GM23338 (cell line): Measurements from ENCODE around the gene PPFIBP2. TPM values are rescaled to one million over a fixed set of nuclear protein-coding genes. Genes with fewer than 3 reads are reported as not detected.

Experiments used
- ATAC-seq: fragments of 200-7000 bp; cut with Tn5 transposase; 3 replicates; pipeline ENCODE4 v1.9.1; 2020
- DNase-seq: peaks from one replicate; pipeline ENCODE4 v3.0.0-alpha.2; 2015; ENCODE audit warnings: low spot score
- H2AFZ ChIP-seq: fragments of 200-600 bp; sonication (generic); 2 replicates; pipeline ENCODE4 v1.8.0; 2016; ENCODE audit warnings: antibody characterized with exemption, mild to moderate bottlenecking, moderate library complexity
- H3F3A ChIP-seq: fragments of 200-600 bp; sonication (generic); replicated peaks from 2 replicates; pipeline ENCODE4 v1.8.0; 2017; ENCODE audit warnings: antibody characterized with exemption, mixed run types, low read depth
- H3K27ac ChIP-seq: fragments of 200-600 bp; sonication (generic); 2 replicates; pipeline ENCODE4 v1.6.1; 2016; ENCODE audit warnings: low read depth
- H3K27me3 ChIP-seq: fragments of 200-600 bp; sonication (generic); 2 replicates; pipeline ENCODE4 v1.8.0; 2016; ENCODE audit warnings: mild to moderate bottlenecking, mixed run types, moderate library complexity; ENCODE audit not compliant: insufficient read depth
- H3K36me3 ChIP-seq: fragments of 200-600 bp; sonication (generic); 2 replicates; pipeline ENCODE4 v1.8.0; 2016; ENCODE audit warnings: mild to moderate bottlenecking; ENCODE audit not compliant: insufficient read depth
- H3K4me1 ChIP-seq: fragments of 200-600 bp; sonication (generic); 2 replicates; pipeline ENCODE4 v1.8.0; 2016; ENCODE audit warnings: mild to moderate bottlenecking, moderate library complexity; ENCODE audit not compliant: insufficient read depth
- H3K4me2 ChIP-seq: fragments of 200-600 bp; sonication (generic); 2 replicates; pipeline ENCODE4 v1.7.1; 2017; ENCODE audit warnings: mixed run types
- H3K4me3 ChIP-seq: fragments of 200-600 bp; sonication (generic); 2 replicates; pipeline ENCODE4 v1.6.1; 2016; ENCODE audit warnings: mixed run types
- H3K79me2 ChIP-seq: fragments of 200-600 bp; sonication (generic); replicated peaks from 2 replicates; pipeline ENCODE4 v1.8.0; 2017; ENCODE audit warnings: mild to moderate bottlenecking; ENCODE audit not compliant: insufficient read depth
- H3K9me2 ChIP-seq: fragments of 200-600 bp; sonication (generic); 2 replicates; pipeline ENCODE4 v1.8.0; 2017; ENCODE audit not compliant: insufficient read depth
- H4K20me1 ChIP-seq: fragments of 200-600 bp; sonication (generic); replicated peaks from 2 replicates; pipeline ENCODE4 v1.8.0; 2017; ENCODE audit warnings: mild to moderate bottlenecking; ENCODE audit not compliant: insufficient read depth
- H3K27ac Mint-ChIP-seq: 2 replicates; pipeline ENCODE4 v1.8.0; 2020; ENCODE audit warnings: inconsistent platforms, mild to moderate bottlenecking, moderate library complexity, mixed read lengths
- H3K27me3 Mint-ChIP-seq: 3 replicates; pipeline ENCODE4 v1.8.0; 2022; ENCODE audit warnings: low read depth, mild to moderate bottlenecking, moderate library complexity, mixed read lengths, inconsistent platforms; ENCODE audit not compliant: insufficient read depth, poor library complexity
- H3K36me3 Mint-ChIP-seq: 3 replicates; pipeline ENCODE4 v1.8.0; 2021; ENCODE audit warnings: low read depth, mild to moderate bottlenecking, inconsistent platforms, moderate library complexity, mixed read lengths
- H3K4me1 Mint-ChIP-seq: 3 replicates; pipeline ENCODE4 v1.8.0; 2020; ENCODE audit warnings: mild to moderate bottlenecking, inconsistent platforms, mixed read lengths
- H3K4me3 Mint-ChIP-seq: 3 replicates; pipeline ENCODE4 v1.8.0; 2021; ENCODE audit warnings: moderate library complexity, mild to moderate bottlenecking, inconsistent platforms, mixed read lengths
- H3K9me3 Mint-ChIP-seq: 3 replicates; pipeline ENCODE4 v1.8.0; 2020; ENCODE audit warnings: moderate library complexity, mild to moderate bottlenecking, inconsistent platforms, mixed read lengths
- CREB1 ChIP-seq: fragments of 250-450 bp; sonication (Bioruptor Pico); IDR thresholded peaks from 2 replicates; pipeline ENCODE4 v1.5.0; 2020; ENCODE audit warnings: low read depth, mild to moderate bottlenecking, moderate library complexity
- CTCF ChIP-seq, 2 experiments: fragments of 200-600 bp in 1 of 2; sonication (generic) in 1 of 2; conservative IDR thresholded peaks; 2 replicates each; pipeline versions ENCODE4 v1.5.1 to v1.6.1; 2016 to 2017; ENCODE audit warnings: antibody characterized with exemption in 2 of 2, low read depth in 2 of 2, mild to moderate bottlenecking in 2 of 2, moderate library complexity in 1 of 2
- ETS1 ChIP-seq: IDR thresholded peaks from 2 replicates; pipeline ENCODE4 v1.6.1; 2016; ENCODE audit warnings: antibody characterized with exemption
- EZH2 ChIP-seq: fragments of 200-600 bp; sonication (generic); IDR thresholded peaks from one replicate; pipeline ENCODE4 v1.8.0; 2017; ENCODE audit warnings: antibody characterized with exemption, mild to moderate bottlenecking, low read depth; ENCODE audit not compliant: unreplicated experiment
- EZH2phosphoT487 ChIP-seq: fragments of 200-600 bp; sonication (generic); IDR thresholded peaks from one replicate; pipeline ENCODE4 v1.8.1; 2018; ENCODE audit warnings: antibody characterized with exemption; ENCODE audit not compliant: unreplicated experiment
- JUNB ChIP-seq: IDR thresholded peaks from one replicate; pipeline ENCODE4 v1.6.1; 2016; ENCODE audit warnings: antibody characterized with exemption; ENCODE audit not compliant: unreplicated experiment
- NANOG ChIP-seq: IDR thresholded peaks from 2 replicates; pipeline ENCODE4 v1.6.1; 2016; ENCODE audit warnings: antibody characterized with exemption, borderline replicate concordance
- POLR2AphosphoS5 ChIP-seq: IDR thresholded peaks from 2 replicates; pipeline ENCODE4 v1.6.1; 2016; ENCODE audit warnings: antibody characterized with exemption, low read depth
- REST ChIP-seq: IDR thresholded peaks from one replicate; pipeline ENCODE4 v1.6.1; 2018; ENCODE audit warnings: antibody characterized with exemption; ENCODE audit not compliant: unreplicated experiment
- STAT1 ChIP-seq: IDR thresholded peaks from one replicate; pipeline ENCODE4 v1.6.1; 2016; ENCODE audit warnings: antibody characterized with exemption; ENCODE audit not compliant: unreplicated experiment
- ZNF114 ChIP-seq: fragments of 250-450 bp; sonication (Bioruptor Pico); IDR thresholded peaks from 2 replicates; pipeline ENCODE4 v1.5.0; 2020; ENCODE audit warnings: mild to moderate bottlenecking, moderate library complexity
- ZNF331 ChIP-seq: fragments of 250-450 bp; sonication (Bioruptor Pico); IDR thresholded peaks from 2 replicates; pipeline ENCODE4 v1.5.0; 2020; ENCODE audit warnings: low read depth, mild to moderate bottlenecking, moderate library complexity
- ZNF462 ChIP-seq: fragments of 250-450 bp; sonication (Bioruptor Pico); IDR thresholded peaks from 2 replicates; pipeline ENCODE4 v1.5.0; 2020; ENCODE audit warnings: mild to moderate bottlenecking, moderate library complexity
- polyA plus RNA-seq: library from polyadenylated mRNA; unstranded; fragments of >200 nt; fragmentation: Nextera tagmentation; extraction: Ambion mirVana; gene quantifications from 2 replicates; pipeline ENCODE4 v1.2.1, GENCODE V29; 2016
- total RNA-seq: library from RNA; depleted of rRNA; stranded (reverse); fragments of >200 nt; shearing (Covaris generic); gene quantifications from 2 replicates; pipeline ENCODE4 v1.2.3, GENCODE V29; 2014

Gene PPFIBP2
- total and polyA plus RNA-seq, 2 experiments from 2014 or later, result 7.1 to 14.8 TPM

- Mint-ChIP-seq H3K27me3 (peaks cover 7% of the 10 kb centered on the region), H3K9me3 (no peaks in the 10 kb centered on the region), H3K36me3 (peaks cover 16% of the 10 kb centered on the region), H3K4me1 (peaks cover 5% of the 10 kb centered on the region), H3K27ac (no peak overlapping the region), H3K4me3 (no peak overlapping the region)
- Histone ChIP-seq H3K79me2 (no peaks in the 10 kb centered on the region), H3K27ac (no peak overlapping the region), H4K20me1 (no peaks in the 10 kb centered on the region), H3K36me3 (no peaks in the 10 kb centered on the region), H2AFZ (no peak overlapping the region), H3K4me3 (no peak overlapping the region), H3F3A (0 out of 2 replicates have a peak, but pooled peaks cover 2% of the 10 kb centered on the region), H3K9me2 (no peaks in the 10 kb centered on the region), H3K4me2 (no peak overlapping the region), H3K4me1 (no peaks in the 10 kb centered on the region), H3K27me3 (no peaks in the 10 kb centered on the region)
- TF ChIP-seq STAT1 (no peak), CTCF (conservative IDR thresholded peaks at IDR 0.05; ENCODE audit: low read depth in 2 of 2) (no peak), POLR2AphosphoS5 (no peak), EZH2 (no peak), NANOG (no peak), ZNF462 (CRISPR knock-in tag) (no peak), ZNF114 (CRISPR knock-in tag) (no peak), JUNB (no peak), ZNF331 (no peak), EZH2phosphoT487 (no peak), ETS1 (no peak), CREB1 (CRISPR knock-in tag) (no peak), REST (no peak)
- ATAC-seq (no peak), DNase-seq (no peak)
Observed at GRCh38 chr11:7655253-7656217, 141.7 kb downstream of the PPFIBP2 start.
